ENCODE data around the gene SF3A2.

The SF3A2 gene

GRCh38 chr19:2253106-2254063 is 16.8 kb downstream of the SF3A2 start:
- no peak for TF ChIP-seq CTCF (conservative IDR thresholded peaks at IDR 0.05)
- TF ChIP-seq ZFX (IDR thresholded peaks at IDR 0.05) = no peak
- H3K27ac ChIP-seq = no peak overlapping the region

GRCh38 chr19:2254064-2254872 is 17.6 kb downstream of the SF3A2 start:
- no peak for TF ChIP-seq CTCF (conservative IDR thresholded peaks at IDR 0.05)
- TF ChIP-seq ZFX (IDR thresholded peaks at IDR 0.05) = no peak
- H3K27ac ChIP-seq = no peak overlapping the region

- TF ChIP-seq ZFX (IDR thresholded peaks at IDR 0.05) (no peak), CTCF (conservative IDR thresholded peaks at IDR 0.05) (no peak)
- H3K27ac ChIP-seq = no peak overlapping the region
These were observed 18.7 kb downstream of the SF3A2 start for GRCh38 chr19:2255112-2255845.

- no peak within 1 kb of the TSS for H3K27ac ChIP-seq
- TF ChIP-seq CTCF (conservative IDR thresholded peaks at IDR 0.05) = no peak
- no peak for TF ChIP-seq ZFX (IDR thresholded peaks at IDR 0.05)
These were observed 19.5 kb downstream of the SF3A2 start, which contains the start of gene JSRP1 for GRCh38 chr19:2255982-2256685. Gene JSRP1, minus strand, starts transcription at chr19:2256417. Its CDS starts 1,103 bp downstream, at chr19:2255314.

GRCh38 chr19:2259336-2259735 is 22.7 kb downstream of the SF3A2 start:
- no peak for TF ChIP-seq CTCF (conservative IDR thresholded peaks at IDR 0.05)
- no peak for TF ChIP-seq ZFX (IDR thresholded peaks at IDR 0.05)
- no peak overlapping the region for H3K27ac ChIP-seq

GRCh38 chr19:2260341-2260805 is 23.7 kb downstream of the SF3A2 start:
- no peak for TF ChIP-seq CTCF (conservative IDR thresholded peaks at IDR 0.05)
- TF ChIP-seq ZFX (IDR thresholded peaks at IDR 0.05) = no peak
- no peak overlapping the region for H3K27ac ChIP-seq

Measured in C4-2B (cell line).